ENCODE results near the gene MMP25.

Gene MMP25

DNA sequence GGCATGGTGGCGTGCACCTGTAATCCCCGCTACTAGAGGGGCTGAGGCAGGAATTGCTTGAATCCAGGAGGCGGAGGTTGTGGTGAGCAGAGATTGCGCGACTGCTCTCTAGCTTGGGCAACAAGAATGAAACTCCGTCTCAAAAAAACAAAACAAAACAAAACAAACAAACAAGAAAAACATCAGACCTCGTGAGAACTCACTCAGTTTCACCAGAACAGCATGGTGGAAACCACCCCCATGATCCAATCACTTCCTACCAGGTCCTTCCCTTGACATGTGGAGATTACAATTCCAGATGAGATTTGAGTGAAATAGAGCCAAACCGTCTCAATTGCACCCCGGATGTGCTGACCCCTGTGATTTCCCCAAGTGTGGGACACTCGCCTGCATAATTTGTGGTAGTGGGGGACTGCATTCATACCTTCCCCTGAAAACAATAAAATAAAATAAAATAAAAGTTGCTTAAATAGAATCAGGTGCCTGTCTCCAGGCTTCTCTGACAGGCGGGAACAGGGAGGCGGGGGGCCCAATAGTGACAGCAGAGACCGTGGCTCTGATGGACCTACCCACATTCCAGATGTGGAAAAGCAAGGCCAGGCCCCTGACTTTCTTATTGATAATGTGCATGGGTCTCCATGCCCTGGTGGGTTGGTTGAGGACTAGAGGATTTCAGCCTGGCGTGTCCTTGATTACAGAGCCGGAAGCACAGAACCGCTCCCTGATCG, 39.7 kb downstream of the MMP25 start:
- no peak overlapping the region for H3K27ac Mint-ChIP-seq
- H3K4me3 Mint-ChIP-seq = peak overlapping the region; percentile 57
- H3K36me3 Mint-ChIP-seq = no peaks in the 10 kb centered on the region
- no peaks in the 10 kb centered on the region for H3K9me3 Mint-ChIP-seq
- no peaks in the 10 kb centered on the region for H3K27me3 Mint-ChIP-seq
- H3K4me1 Mint-ChIP-seq = peaks cover 43% of the 10 kb centered on the region

DNA sequence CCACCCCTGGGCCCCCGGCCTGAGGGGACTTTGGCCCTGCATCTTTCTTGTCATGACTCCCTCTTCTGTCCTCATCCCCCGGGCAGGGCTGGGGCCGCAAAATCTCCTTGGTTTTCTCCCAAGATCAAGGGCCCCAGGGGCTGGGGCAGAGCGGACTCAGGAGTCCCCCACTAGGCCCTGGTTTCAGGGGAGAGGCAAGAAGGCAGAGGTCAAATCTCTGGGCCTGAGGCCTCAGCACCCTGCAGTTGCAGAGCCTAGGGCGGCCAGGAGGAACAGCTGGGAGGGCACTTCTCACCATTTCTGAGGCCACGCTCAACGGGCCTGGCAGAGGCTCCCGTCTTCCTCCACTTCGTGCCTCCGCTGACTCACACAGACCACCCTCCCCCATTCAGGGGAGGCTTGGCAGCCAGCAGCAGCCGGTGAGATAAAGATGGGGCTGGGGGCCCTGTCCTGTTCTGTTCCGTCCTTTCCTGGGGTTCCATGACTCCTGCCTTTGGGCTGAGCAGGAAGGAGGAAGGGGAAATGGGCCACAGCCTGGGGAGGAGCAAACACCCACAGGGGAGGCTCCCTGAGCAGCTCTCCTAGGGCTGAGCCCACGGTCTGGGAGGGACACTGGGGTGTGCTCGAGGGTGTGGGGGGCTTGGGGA, 40.4 kb downstream of the MMP25 start:
- Mint-ChIP-seq H3K27ac (peak overlapping the region; percentile 59), H3K4me1 (peaks cover 44% of the 10 kb centered on the region), H3K9me3 (no peaks in the 10 kb centered on the region), H3K27me3 (no peaks in the 10 kb centered on the region), H3K36me3 (no peaks in the 10 kb centered on the region), H3K4me3 (peak overlapping the region; percentile 62)

DNA sequence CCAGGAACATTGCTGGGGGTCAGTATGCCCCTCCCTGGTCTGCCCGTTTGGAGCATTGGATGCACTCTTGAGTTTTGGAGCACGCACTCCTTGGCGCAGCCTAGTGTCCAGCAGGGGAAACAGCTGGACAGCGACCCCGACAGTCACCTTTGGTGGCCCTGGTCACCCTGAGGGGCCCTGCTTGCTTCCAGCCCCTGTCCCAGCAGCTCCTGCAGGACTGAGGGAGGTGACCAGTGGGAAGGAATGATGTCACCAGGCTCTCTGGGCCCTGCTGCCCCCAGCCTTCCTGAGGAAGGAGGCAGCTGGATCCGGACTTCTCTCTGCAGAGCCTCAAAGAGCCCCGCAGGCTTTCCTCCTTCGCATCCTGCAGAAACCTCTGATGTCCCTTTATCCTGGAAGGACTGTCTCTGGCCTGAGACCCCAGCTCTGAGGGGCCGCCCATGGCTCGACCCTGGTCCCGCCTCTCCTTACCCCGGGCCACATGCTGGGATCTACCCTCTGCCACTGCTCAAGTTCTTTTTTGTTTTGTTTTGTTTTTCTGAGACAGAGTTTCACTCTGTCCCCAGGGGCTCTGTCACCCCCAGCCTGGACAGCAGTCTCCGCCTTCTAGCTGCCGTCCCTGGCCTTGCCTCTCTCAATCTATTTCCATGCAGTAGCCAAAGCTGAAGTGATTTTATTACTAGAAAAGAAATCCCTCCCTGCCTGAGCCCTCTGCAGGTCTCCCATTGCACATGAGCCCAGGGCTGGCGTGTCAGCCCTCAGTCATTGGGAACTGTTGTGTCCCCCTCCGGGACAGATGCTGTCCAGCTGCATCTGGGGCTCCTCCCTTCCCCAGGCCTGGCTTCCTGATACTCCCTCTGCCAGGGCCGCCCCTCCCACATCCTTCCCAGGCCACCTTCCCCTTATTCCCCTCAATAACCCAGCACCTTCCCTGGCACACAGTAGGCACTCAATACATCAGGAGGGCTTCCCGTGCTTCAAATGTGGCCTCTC, 41.2 kb downstream of the MMP25 start:
- peaks cover 44% of the 10 kb centered on the region for H3K4me1 Mint-ChIP-seq
- no peak overlapping the region for H3K27ac Mint-ChIP-seq
- no peaks in the 10 kb centered on the region for H3K36me3 Mint-ChIP-seq
- H3K27me3 Mint-ChIP-seq = no peaks in the 10 kb centered on the region
- peak overlapping the region; percentile 65 for H3K4me3 Mint-ChIP-seq
- no peaks in the 10 kb centered on the region for H3K9me3 Mint-ChIP-seq

DNA sequence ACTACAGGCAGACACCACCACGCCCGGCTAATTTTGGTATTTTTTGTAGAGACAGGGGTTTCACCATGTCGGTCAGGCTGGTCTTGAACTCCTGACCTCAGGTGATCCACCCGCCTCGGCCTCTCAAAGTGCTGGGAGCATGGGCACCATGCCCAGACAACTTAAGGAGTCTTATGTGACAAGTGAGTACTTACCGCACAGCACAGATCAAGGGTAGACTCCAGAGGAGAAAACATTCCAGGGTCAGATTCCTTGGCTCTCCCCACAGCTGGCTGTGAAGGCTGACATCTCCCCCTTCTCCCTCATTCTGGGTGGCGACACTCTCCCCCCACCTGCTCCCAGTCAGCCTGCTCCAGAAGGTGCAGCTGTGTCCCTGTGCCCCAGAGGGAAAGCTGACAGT, 42.1 kb downstream of the MMP25 start:
- peaks cover 44% of the 10 kb centered on the region for H3K4me1 Mint-ChIP-seq
- H3K4me3 Mint-ChIP-seq = no peak overlapping the region
- no peaks in the 10 kb centered on the region for H3K27me3 Mint-ChIP-seq
- H3K27ac Mint-ChIP-seq = peak overlapping the region; percentile 10
- H3K9me3 Mint-ChIP-seq = no peaks in the 10 kb centered on the region
- H3K36me3 Mint-ChIP-seq = no peaks in the 10 kb centered on the region

DNA sequence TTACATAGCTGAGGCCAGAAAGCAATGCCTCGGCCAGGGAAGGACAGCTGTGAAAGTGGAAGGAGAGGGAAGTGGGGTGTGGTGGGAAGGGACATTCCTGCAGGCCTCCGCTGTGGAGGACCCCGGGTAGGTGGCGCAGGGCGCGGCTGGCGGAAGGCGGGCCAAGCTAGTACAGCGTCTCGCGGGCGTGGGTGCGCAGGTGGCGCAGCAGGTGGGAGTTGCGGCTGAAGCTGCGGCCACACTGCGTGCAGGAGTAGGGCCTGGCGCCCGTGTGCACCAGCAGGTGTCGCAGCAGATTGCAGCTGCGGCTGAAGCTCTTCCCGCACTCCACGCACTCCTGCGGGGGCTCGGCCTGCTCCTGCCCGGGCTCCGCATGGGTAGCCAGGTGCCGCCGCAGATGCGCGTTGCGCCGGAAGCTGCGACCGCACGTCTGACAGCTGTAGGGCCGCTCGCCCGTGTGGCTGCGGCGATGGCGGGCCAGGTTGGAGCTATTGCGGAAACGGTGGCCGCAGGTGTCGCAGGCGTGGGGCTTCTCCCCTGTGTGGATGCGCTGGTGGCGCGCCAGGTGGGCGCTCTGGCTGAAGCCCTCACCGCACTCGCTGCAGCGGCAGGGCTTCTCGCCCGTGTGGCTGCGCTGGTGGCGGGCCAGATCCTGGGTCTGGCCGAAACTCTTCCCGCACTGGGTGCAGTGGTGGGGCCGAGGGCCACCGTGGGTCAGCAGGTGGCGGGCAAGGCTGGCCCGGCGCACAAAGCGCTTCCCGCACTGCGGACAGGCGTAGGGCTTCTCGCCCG, 42.8 kb downstream of the MMP25 start:
- H3K4me1 Mint-ChIP-seq = peaks cover 40% of the 10 kb centered on the region
- H3K27ac Mint-ChIP-seq = no peak overlapping the region
- H3K4me3 Mint-ChIP-seq = no peak overlapping the region
- no peaks in the 10 kb centered on the region for H3K27me3 Mint-ChIP-seq
- no peaks in the 10 kb centered on the region for H3K36me3 Mint-ChIP-seq
- no peaks in the 10 kb centered on the region for H3K9me3 Mint-ChIP-seq

DNA sequence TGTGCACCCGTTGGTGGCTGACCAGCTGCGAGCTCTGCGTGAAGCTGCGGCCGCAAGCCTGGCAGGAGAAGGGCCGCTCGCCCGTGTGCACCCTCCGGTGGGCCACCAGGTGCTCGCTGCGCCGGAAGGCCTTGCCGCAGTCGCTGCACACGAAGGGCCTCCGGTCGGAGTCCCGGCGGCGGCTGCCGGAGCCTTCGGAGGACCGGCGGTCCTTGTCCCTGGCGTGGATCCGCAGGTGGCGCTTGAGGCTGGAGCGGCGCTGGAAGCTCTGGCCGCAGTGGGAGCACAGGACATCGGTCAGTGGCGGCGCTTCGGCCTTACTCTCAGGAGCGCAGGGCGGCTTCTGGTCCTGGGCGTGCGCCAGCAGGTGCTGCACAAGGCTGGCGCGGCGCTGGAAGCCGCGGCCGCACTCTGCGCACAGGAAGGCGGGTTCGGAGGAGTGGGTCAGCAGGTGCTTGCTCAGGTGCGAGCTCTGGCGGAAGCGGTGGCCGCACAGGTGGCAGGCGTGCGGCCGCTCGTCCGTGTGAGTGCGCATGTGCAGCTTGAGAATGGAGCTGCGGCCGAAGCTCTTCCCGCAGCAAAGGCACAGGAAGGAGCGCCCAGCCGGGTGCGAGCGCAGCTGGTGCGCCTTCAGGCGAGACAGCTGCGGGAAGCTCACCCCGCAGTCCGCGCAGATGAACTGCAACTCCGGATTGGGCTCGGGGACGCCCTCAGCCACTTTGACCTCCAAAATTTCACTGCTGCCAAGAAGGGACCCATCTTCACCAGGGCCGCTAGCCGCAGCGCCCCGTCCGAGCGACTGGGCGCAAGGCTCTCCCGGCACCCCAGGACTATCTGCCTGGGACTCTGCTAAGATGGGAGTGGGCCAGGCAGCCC, 43.6 kb downstream of the MMP25 start:
- no peaks in the 10 kb centered on the region for H3K9me3 Mint-ChIP-seq
- no peaks in the 10 kb centered on the region for H3K36me3 Mint-ChIP-seq
- no peaks in the 10 kb centered on the region for H3K27me3 Mint-ChIP-seq
- peak overlapping the region; percentile 41 for H3K27ac Mint-ChIP-seq
- no peak overlapping the region for H3K4me3 Mint-ChIP-seq
- H3K4me1 Mint-ChIP-seq = peaks cover 41% of the 10 kb centered on the region

DNA sequence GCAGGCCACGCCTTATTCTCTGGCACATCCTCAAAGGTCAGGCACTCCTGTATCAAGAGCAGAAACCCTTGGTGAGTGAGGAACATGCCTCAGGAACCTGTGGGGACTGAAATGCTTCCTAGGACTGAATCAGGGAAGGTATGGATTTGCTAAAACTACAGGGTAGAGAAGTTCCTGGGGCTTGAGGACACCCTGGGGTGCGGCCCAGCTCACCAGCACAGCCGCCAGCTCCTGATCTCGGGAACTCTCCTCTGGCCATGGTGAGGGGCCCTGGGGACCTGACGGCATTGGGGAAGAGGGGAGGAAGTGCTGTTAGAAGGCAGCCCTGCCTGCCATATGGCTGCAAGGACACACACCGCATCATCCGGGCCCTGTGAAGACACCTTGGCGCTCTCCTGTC, 45.2 kb downstream of the MMP25 start:
- Mint-ChIP-seq H3K4me3 (no peak overlapping the region), H3K27me3 (no peaks in the 10 kb centered on the region), H3K36me3 (no peaks in the 10 kb centered on the region), H3K27ac (no peak overlapping the region), H3K4me1 (peaks cover 40% of the 10 kb centered on the region), H3K9me3 (no peaks in the 10 kb centered on the region)

DNA sequence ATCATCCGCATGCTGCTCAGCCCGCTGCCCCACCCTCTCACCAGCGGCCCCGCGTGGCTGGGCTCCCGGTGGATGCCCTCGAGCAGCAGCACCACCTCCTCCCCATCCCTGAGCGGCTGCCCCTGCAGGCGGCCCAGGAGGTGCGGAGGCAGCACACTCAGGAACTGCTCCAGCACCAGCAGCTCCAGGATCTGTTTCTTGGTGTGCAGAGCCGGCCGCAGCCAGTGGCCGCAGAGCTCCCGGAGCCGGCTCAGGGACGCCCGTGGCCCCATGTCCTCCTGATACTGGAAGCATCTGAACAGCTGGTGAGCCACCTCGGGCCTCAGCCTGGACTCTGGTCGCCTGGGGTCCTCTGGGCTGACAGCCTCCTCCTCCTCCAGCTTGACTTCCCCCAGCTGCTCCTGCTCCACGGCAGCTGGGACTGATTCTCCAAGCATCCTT, 46.2 kb downstream of the MMP25 start:
- Mint-ChIP-seq H3K27ac (no peak overlapping the region), H3K27me3 (no peaks in the 10 kb centered on the region), H3K4me3 (no peak overlapping the region), H3K36me3 (no peaks in the 10 kb centered on the region), H3K4me1 (peaks cover 40% of the 10 kb centered on the region), H3K9me3 (no peaks in the 10 kb centered on the region)

DNA sequence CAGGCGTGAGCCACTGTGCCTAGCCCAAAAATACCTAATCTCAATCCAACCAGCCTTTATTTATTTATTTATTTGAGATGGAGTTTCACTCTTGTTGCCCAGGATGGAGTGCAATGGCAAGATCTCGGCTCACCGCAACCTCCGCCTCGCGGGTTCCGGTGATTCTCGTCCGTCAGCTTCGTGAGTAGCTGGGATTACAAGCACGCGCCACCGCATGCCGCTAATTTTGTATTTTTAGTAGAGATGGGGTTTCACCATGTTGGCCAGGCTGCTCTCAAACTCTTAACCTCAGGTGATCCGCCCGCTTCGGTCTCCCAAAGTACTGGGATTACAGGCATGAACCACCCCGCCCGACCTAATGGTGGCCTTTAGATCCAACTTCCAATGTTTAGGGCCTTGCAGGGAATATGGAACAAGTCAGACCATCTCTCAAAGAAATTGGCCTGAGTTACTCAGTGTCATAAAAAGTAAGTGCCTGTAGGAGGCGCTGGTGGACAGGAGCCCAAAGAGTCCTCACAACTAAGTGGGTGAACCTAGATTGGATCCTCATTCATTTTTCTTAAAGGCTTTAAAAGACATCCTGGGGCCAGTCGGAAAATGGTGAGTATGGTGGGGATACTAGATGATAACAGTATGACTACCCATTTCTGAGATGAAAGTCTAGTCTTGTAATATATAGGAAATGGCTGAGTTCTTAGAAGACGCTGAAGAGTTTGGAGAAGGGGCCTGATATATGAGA, 48.1 kb downstream of the MMP25 start:
- Mint-ChIP-seq H3K27me3 (no peaks in the 10 kb centered on the region), H3K4me1 (peaks cover 42% of the 10 kb centered on the region), H3K27ac (peak overlapping the region; percentile 72), H3K4me3 (no peak overlapping the region), H3K36me3 (no peaks in the 10 kb centered on the region), H3K9me3 (no peaks in the 10 kb centered on the region)

DNA sequence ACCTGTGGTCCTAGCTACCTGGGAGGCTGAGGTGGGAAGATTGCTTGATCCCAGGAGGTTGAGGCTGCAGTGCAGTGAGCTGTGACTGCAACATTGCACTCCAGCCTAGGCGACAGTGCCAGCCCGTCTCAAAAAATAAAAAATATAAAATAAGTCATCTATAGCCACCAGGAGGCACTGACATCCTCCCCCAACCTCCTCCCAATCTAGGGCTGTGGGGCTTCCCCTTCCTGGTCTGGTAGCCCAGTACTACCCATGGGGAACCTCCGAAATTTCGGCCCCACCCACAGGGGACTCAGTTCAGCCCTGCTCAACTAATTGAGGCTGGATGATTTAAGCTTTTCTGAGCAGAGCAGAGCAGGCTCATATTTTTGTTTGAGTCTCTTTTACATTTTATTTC, 49.5 kb downstream of the MMP25 start:
- peak overlapping the region; percentile 30 for H3K27ac Mint-ChIP-seq
- H3K4me1 Mint-ChIP-seq = peaks cover 51% of the 10 kb centered on the region
- H3K4me3 Mint-ChIP-seq = no peak overlapping the region
- H3K9me3 Mint-ChIP-seq = no peaks in the 10 kb centered on the region
- H3K27me3 Mint-ChIP-seq = no peaks in the 10 kb centered on the region
- no peaks in the 10 kb centered on the region for H3K36me3 Mint-ChIP-seq

DNA sequence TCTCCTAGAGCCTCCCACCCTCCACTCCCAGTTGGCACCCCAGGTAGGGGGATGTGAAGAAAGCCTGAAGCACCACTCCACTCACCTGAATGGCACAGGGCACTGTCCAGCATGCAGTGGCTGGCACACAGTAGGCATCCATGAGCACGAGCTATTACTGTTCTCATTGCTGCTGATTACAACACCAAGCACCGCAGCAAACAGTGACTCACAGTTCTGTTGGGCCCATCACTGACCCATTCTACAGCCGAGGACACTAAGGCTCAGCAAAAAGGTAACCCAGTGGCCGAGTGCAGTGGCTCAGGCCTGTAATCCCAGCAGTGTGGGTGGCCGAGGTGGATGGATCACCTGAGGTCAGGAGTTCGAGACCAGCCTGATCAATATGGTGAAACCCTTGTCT, 50.0 kb downstream of the MMP25 start:
- H3K4me3 Mint-ChIP-seq = no peak overlapping the region
- H3K27me3 Mint-ChIP-seq = no peaks in the 10 kb centered on the region
- no peaks in the 10 kb centered on the region for H3K9me3 Mint-ChIP-seq
- no peak overlapping the region for H3K27ac Mint-ChIP-seq
- no peaks in the 10 kb centered on the region for H3K36me3 Mint-ChIP-seq
- peaks cover 51% of the 10 kb centered on the region for H3K4me1 Mint-ChIP-seq

DNA sequence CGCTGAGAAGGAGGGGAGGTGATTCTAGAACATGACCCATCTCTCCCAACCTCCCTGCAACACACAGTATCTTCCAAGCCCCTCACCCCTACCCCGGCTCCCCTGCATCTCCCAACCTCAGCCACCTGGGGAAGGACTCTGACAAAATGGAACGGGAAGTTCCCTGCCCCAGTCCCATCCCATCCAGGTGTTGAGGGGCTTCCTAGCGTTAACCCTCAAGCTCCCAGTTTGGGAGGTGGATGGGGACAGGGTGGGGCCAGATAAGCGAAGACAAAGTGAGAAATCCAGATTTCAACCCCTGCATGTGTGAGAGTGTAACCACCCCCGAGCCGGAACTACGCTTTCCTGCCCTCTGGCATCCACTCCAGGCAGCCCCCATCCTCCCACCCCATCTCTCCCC, 50.9 kb downstream of the MMP25 start:
- no peaks in the 10 kb centered on the region for H3K9me3 Mint-ChIP-seq
- H3K27me3 Mint-ChIP-seq = no peaks in the 10 kb centered on the region
- no peaks in the 10 kb centered on the region for H3K36me3 Mint-ChIP-seq
- no peak overlapping the region for H3K4me3 Mint-ChIP-seq
- H3K27ac Mint-ChIP-seq = no peak overlapping the region
- H3K4me1 Mint-ChIP-seq = peaks cover 57% of the 10 kb centered on the region

DNA sequence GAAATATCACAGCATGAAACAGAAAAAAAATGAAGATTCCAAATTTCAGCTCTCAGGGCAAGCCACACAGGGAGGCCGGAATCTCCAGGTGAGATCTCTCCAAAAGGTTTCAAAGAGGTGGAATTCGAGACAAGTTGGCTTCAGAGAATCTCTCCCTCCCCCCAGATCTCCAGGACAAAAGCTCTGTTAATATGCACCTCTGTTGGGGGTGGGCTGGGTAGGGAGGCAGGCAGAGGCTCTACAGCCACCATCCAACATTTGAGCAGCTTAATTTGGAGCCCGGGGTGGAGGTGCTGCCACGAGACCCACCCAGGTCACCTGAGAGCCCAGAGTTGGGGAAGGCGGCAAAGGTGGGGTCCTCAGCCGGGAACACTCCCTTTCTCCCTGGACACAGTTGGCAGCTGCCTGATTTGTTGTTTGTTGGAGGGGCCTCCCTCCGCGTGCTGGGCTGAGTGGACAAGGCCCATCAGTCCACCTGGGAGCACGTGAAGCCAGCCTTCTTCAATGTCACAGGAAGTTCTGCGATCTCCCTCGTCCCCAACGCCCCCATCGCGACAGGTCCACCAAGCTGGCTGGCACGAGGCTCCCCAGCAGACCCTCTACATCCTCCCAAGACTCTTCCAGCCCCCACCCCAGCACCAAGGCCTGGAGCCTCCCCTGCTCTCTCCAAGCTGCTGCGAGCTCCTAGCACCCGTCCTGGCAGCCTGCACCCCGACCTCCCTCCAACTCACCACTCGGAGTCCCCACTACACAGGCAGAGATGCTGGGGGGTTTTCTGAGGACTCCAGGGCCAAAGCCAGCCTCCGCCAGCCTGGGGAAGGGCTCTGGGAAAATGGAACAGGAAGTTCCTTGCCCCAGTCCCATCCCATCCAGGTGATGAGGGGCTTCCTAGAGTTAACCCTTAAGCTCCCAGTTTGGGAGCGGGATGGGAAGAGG, 52.4 kb downstream of the MMP25 start, which contains the start of gene ZSCAN10:
Gene ZSCAN10, minus strand, starts transcription at position 836 of the 936 bp plus-strand sequence. CDS start 6,357 bp downstream, outside the sequence.
- Mint-ChIP-seq H3K27me3 (no peaks in the 10 kb centered on the region), H3K4me1 (peaks cover 64% of the 10 kb centered on the region), H3K9me3 (no peaks in the 10 kb centered on the region), H3K4me3 (peak within 1 kb of the TSS; percentile 73), H3K27ac (peak within 1 kb of the TSS; percentile 89), H3K36me3 (no peaks in the 10 kb centered on the region)

Data from activated naive CD4-positive, alpha-beta T cell treated with anti-CD3 and anti-CD28 coated beads, Interleukin-2, amount 50 U/mL, for 24 hours (primary cell).